HG02678 (cell line): Measurements from ENCODE around the gene PRDM16.

ENCODE experiments used
- ATAC-seq: cut with Tn5 transposase; IDR thresholded peaks from one replicate; pipeline ENCODE4 v1.9.1; 2021; ENCODE audit warnings: mild to moderate bottlenecking, moderate library complexity; ENCODE audit not compliant: unreplicated experiment

The PRDM16 gene

GRCh38 chr1:3068564-3069431 lies at the start of gene PRDM16:
PRDM16 (plus strand) TSS chr1:3069203; CDS start chr1:3069260, 57 bp downstream.
- no peak for ATAC-seq

- no peak for ATAC-seq
These were observed 49.4 kb upstream of the PRDM16 start for GRCh38 chr1:3019516-3020051.

DNA sequence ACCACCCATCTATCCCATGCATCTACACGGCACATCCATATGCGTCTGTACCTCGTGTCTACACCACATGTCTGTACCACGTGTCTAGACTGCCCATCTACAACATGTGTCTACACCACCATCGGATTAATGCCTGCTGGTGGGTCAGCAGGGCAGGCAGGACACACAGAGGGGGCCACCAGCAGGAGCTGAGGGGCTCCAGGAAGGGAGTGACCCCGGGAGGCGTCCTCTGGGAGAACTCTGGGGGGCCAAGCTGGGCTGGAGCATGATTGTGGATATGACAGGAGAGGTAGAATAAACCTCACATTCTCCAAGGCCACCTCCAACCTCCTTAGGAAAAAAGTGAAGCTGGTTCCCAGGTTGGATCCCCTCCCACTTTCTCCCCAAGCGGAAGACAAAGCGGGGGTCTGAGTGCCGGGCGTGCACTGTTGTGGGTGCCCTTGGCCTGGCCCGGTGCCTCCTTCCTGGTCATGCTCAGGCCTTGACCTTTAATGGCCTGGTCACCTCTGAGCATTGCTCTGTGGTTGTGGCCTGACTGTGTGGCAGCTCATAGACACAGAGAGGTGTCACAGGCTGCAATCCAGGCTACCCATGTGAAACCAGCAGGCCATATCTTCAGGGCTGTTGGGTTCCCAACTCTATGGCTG lies 48.6 kb upstream of the PRDM16 start:
- no peak for ATAC-seq

DNA sequence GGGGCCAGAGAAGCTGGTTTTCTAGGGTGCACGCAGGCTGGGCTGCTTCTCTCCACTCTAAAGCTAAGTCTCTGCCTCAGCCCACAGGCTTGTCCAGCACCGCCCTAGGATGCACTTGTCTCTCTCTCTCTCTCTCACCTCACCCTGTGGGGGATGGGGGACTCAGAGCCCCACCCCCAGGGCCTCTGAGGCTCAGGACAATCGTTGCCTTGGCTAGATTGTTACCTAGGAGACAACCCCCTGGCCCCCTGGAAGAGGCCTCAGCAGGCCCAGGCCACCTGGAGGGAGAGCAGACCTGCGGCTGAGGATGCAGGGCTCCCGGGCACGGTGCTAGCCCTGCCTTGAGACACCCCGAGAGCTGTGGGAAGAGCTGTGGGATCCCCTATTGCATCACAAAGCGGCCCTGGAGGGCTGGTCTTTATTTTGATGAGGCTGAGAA lies 47.8 kb upstream of the PRDM16 start, which contains the start of gene ACTRT2:
Gene ACTRT2 (plus strand): TSS at position 235 of the 439 bp plus-strand sequence. CDS start 220 bp downstream, outside the sequence.
- ATAC-seq: no peak

DNA sequence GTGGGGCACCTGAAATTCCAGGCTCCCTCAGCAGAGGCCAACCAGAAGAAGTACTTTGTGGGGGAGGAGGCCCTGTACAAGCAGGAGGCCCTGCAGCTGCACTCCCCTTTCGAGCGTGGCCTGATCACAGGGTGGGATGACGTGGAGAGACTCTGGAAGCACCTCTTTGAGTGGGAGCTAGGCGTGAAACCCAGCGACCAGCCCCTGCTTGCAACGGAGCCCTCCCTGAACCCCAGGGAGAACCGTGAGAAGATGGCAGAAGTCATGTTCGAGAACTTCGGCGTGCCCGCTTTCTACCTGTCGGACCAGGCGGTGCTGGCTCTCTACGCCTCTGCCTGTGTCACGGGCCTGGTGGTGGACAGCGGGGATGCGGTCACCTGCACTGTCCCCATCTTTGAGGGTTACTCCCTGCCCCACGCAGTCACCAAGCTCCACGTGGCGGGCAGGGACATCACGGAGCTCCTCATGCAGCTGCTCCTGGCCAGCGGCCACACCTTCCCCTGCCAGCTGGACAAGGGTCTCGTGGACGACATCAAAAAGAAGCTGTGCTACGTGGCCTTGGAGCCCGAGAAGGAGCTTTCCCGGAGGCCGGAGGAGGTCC lies 47.1 kb upstream of the PRDM16 start:
- ATAC-seq: no peak

DNA sequence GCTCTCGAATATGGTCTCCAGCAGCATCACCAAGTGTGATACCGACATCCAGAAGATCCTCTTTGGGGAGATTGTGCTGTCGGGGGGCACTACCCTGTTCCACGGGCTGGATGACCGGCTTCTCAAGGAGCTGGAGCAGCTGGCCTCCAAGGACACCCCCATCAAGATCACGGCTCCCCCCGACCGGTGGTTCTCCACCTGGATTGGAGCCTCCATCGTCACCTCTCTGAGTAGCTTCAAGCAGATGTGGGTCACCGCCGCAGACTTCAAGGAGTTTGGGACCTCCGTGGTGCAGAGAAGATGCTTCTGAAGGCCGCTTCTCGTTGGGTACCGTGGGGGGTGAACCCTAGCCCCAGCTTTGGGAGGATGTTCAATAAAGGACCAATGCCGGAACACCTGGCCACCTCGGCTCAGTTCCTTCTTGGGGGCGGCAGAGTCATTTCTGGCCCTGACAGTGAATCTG lies 46.5 kb upstream of the PRDM16 start:
- no peak for ATAC-seq

DNA sequence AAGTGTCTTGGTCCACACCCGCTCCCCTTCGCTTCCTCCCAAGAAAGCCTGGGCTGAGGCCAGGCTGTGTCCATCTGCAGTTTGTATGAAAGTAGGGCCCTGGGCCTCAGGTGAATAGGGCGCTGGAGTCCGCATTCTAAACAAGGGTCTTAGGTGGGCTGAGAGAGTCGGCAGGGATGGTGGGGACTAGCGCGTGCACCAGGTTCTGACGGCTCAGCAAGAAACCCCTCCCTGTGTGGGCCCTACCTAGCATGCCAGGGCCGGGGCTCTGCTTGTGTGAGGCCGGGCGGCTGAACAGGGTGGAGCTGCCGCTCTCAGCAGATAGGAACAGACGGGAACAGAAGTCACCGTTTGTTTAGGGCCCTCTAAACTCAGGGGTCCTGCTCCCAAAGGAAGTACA lies 46.0 kb upstream of the PRDM16 start:
- no peak for ATAC-seq

GRCh38 chr1:3024019-3024418 lies 45.0 kb upstream of the PRDM16 start:
- ATAC-seq: no peak

DNA sequence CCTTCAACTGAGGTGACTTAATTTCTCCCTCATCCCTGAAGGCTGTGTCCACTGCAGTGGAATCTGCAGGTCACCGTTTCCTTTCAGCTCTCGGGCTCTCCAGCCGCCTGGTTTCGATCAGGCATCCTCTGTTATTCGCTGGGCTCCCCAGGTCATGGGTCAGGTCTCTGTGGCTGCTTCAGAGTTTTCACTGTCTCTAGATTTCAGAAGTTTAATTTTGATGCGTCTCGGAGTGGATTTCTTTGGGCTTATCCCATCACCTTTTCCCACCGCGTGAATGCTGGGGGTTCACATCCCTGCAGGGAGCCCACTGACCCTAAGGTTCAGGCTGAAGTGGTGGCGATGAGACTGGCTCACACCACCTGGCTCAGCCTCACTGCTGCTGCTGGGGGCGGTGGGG lies 44.4 kb upstream of the PRDM16 start:
- ATAC-seq: no peak

- no peak for ATAC-seq
These were observed 42.9 kb upstream of the PRDM16 start for GRCh38 chr1:3026124-3026523.

GRCh38 chr1:3026581-3027391 lies 42.2 kb upstream of the PRDM16 start:
- no peak for ATAC-seq

- ATAC-seq: no peak
These were observed 41.2 kb upstream of the PRDM16 start for GRCh38 chr1:3027611-3028371.

- no peak for ATAC-seq
These were observed 40.3 kb upstream of the PRDM16 start for GRCh38 chr1:3028531-3029282.

- ATAC-seq: no peak
These were observed 39.5 kb upstream of the PRDM16 start for GRCh38 chr1:3029481-3029961.

GRCh38 chr1:3029991-3030662 lies 38.9 kb upstream of the PRDM16 start:
- ATAC-seq: no peak

DNA sequence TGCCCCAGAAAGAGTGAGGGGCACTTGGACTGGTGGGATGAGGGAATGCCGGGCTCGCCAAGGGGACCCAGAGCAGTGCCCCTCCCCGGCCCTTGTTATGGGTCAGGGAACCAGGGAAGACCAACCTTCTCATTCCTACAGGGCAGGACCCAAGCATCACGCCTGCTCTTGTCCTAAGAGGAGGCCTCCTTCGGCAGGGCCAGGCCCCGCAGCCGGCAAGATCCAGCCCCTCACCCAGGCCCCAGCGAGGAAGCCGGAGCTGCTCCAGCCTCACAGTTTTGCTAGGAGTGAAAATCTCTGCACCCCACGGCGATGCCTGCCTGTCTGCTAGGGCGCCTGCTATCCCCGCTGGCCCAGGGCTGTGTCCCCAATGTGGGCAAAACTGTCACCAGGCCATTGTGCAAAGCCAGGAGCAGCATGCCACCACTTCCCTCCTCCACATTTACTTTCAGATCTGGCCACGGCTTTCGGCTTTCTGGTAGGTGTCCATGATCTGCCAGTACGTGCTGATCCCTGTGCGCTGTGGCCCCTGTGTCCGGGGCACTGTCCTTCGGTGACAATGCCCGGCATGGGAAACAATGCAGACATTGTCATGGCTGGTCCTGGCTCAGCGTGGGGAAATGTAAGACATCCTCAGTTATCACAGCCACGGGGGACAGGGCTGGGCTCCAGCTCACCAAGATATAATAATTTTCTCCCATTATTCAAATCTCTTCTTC lies 38.2 kb upstream of the PRDM16 start:
- ATAC-seq: no peak

DNA sequence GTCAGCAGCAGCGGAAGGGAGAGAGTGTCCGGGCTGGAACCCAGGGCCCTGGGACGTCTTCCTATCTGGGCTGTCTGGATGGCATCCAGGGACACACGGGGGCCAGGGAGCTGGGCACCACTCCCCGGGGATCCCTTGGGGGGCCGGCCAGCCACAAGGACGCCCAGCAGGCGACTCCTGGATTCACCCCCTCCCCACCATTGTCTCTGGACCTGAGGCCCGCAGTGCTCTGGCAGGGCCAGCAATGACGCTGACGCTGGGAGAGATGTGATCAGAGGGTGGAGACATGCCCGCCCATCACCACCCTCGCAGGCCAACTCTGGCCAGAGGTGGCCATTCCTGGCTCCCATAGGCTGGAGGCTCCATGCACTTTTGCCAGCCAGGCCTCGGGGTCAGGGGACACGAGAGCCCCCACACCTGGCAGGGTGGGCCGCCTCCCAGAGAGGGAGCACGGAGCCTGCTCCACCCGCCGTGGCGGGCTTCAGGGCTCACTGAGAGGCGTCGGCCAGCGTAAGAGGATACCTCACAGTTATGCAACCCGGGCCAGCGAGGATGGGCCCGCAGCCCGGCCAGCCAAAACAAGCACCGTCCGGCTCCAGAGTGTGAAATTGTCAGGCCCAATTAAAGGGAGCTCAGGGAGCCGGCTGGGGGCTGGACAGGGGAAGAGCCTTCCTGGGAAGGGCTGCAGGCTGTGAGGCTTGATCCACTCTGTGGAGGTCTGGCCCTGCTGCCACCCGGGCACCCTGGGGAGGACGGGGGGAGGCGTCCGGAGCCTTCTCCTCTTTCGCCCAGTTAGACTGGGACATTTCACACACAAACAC lies 37.4 kb upstream of the PRDM16 start:
- ATAC-seq: no peak
